A549 (cell line): ENCODE measurements around the gene DNM1. TPM values are rescaled to one million over a fixed set of nuclear protein-coding genes. Genes with fewer than 3 reads are reported as not detected.
"Not testable (repeated sequence)": the region's sequence is repeated elsewhere in the genome, so short reads cannot be mapped to it uniquely, and the experiment has no call there.

ENCODE experiments used
- ATAC-seq, 2 experiments: fragments of 200-7000 bp in 1 of 2; fragments of >200 bp in 1 of 2; cut with Nextera tagmentation in 1 of 2; cut with Tn5 transposase in 1 of 2; 3 replicates each; pipeline versions ENCODE4 v1.8.0 to v1.9.1; 2018 to 2020; ENCODE audit warnings: mild to moderate bottlenecking in 1 of 2, moderate library complexity in 1 of 2
- CTCF ChIA-PET: fragments of 300-600 bp; sonication (Branson Sonifier 250); formaldehyde crosslinking; extraction: SDS; loops from one replicate; lab custom pipeline; 2021; ENCODE audit warnings: antibody characterized with exemption, inconsistent platforms; lab: Yijun Ruan, JAX
- POLR2A ChIA-PET: fragments of 350-600 bp; formaldehyde crosslinking; extraction: SDS; loops from one replicate; lab custom pipeline; 2021; ENCODE audit warnings: antibody characterized with exemption, inconsistent platforms; lab: Yijun Ruan, JAX
- DNase-seq, 2 experiments: peaks; one replicate each; pipeline versions ENCODE4 v3.0.0 to v3.0.0-alpha.2; 2011 to 2016; ENCODE audit warnings: low read depth in 1 of 2, low spot score in 1 of 2
- FAIRE-seq: peaks from 2 replicates; lab custom pipeline; 2011; peaks lifted over from hg19 to GRCh38; lab: Jason Lieb, UNC
- H3K27ac ChIP-seq, 2 experiments: fragments of >200 bp; sonication (Bioruptor Twin); formaldehyde crosslinking; 3 replicates each; pipeline ENCODE4 v1.5.1; 2016 to 2017
- H3K4me1 ChIP-seq: fragments of >200 bp; sonication (Bioruptor Twin); formaldehyde crosslinking; 3 replicates; pipeline ENCODE4 v1.6.1; 2016
- H3K4me2 ChIP-seq: fragments of >200 bp; sonication (Bioruptor Twin); formaldehyde crosslinking; 3 replicates; pipeline ENCODE4 v1.6.1; 2016
- H3K4me3 ChIP-seq: fragments of >200 bp; sonication (Bioruptor Twin); formaldehyde crosslinking; 3 replicates; pipeline ENCODE4 v1.5.1; 2016
- H3K9me3 ChIP-seq: fragments of >200 bp; sonication (Bioruptor Twin); formaldehyde crosslinking; 3 replicates; pipeline ENCODE4 v1.6.1; 2016
- FOXS1 ChIP-seq: fragments of 250-450 bp; sonication (Bioruptor Pico); IDR thresholded peaks from 2 replicates; pipeline ENCODE4 v1.5.0; 2020; ENCODE audit warnings: mild to moderate bottlenecking, moderate library complexity
- HDAC2 ChIP-seq: fragments of 200-600 bp; sonication (generic); IDR thresholded peaks from 2 replicates; pipeline ENCODE4 v1.6.1; 2016
- KDM5A ChIP-seq: fragments of 200-600 bp; sonication (generic); IDR thresholded peaks from 2 replicates; pipeline ENCODE4 v1.6.1; 2016; ENCODE audit warnings: antibody characterized with exemption, mild to moderate bottlenecking
- MAFK ChIP-seq: fragments of 450-650 bp; IDR thresholded peaks from 2 replicates; pipeline ENCODE4 v1.6.1; 2014; ENCODE audit not compliant: partially characterized antibody
- MAZ ChIP-seq: fragments of 150-350 bp; IDR thresholded peaks from 2 replicates; pipeline ENCODE4 v1.6.1; 2014; ENCODE audit warnings: antibody characterized with exemption, low read depth, low read length, borderline replicate concordance
- RAD21 ChIP-seq, 2 experiments: fragments of >200 bp in 1 of 2; sonication (Bioruptor Twin) in 1 of 2; formaldehyde crosslinking in 1 of 2; IDR thresholded peaks in 1 of 2; conservative IDR thresholded peaks in 1 of 2; 2 replicates in 1 of 2; 3 replicates in 1 of 2; pipeline ENCODE4 v1.6.1; 2012 to 2018; ENCODE audit warnings: inconsistent platforms in 1 of 2
- RNF2 ChIP-seq: fragments of 200-600 bp; sonication (generic); IDR thresholded peaks from 2 replicates; pipeline ENCODE4 v1.6.1; 2016; ENCODE audit warnings: low read depth, mild to moderate bottlenecking, antibody characterized with exemption, moderate library complexity, borderline replicate concordance
- SMC3 ChIP-seq: fragments of >200 bp; sonication (Bioruptor Twin); formaldehyde crosslinking; IDR thresholded peaks from 3 replicates; pipeline ENCODE4 v1.6.1; 2018; ENCODE audit warnings: inconsistent platforms
- ZNF302 ChIP-seq: fragments of 250-450 bp; sonication (Bioruptor Pico); IDR thresholded peaks from 2 replicates; pipeline ENCODE4 v1.9.0; 2021; ENCODE audit warnings: inconsistent platforms, mild to moderate bottlenecking, moderate library complexity
- ZSCAN20 ChIP-seq: fragments of 250-450 bp; sonication (Bioruptor Pico); IDR thresholded peaks from 2 replicates; pipeline ENCODE4 v1.8.0; 2022; ENCODE audit warnings: mild to moderate bottlenecking, moderate library complexity
- WGBS: methylation state at CpG from one replicate; pipeline ENCODE4 v1.1.6; 2017; ENCODE audit errors: missing lambda C conversion rate; 5-methylcytosine and 5-hydroxymethylcytosine counted together
- polyA plus RNA-seq, 4 experiments: library from polyadenylated mRNA; depleted of rRNA in 3 of 4; stranded (reverse); fragments of >200 nt; fragmentation: RNase III in 1 of 4; extraction: RNeasy Plus Mini Kit Qiagen cat#74134 plus additional on column Dnase treatment in 1 of 4; gene quantifications; 2 replicates in 3 of 4; 3 replicates in 1 of 4; pipeline ENCODE4 v1.2.3, GENCODE V29; 2011 to 2017
- TF ChIP-seq, protein P1 (sequence below): fragments of 250-450 bp; sonication (Bioruptor Pico); IDR thresholded peaks from 2 replicates; pipeline ENCODE4 v1.5.0; 2021; ENCODE audit warnings: mild to moderate bottlenecking, moderate library complexity, borderline replicate concordance
- TF ChIP-seq, protein P2 (sequence below): IDR thresholded peaks from 2 replicates; pipeline ENCODE4 v1.6.1; 2012; ENCODE audit warnings: low read depth, borderline replicate concordance
- TF ChIP-seq, protein P3 (sequence below): IDR thresholded peaks from 2 replicates; pipeline ENCODE4 v1.6.1; 2012
- TF ChIP-seq, protein P4 (sequence below): fragments of 250-450 bp; sonication (Bioruptor Pico); IDR thresholded peaks from 2 replicates; pipeline ENCODE4 v1.5.0; 2020; ENCODE audit warnings: low read depth, mild to moderate bottlenecking, moderate library complexity
- TF ChIP-seq, protein P5 (sequence below): fragments of >200 bp; sonication (Bioruptor Twin); formaldehyde crosslinking; IDR thresholded peaks from 3 replicates; pipeline ENCODE4 v1.5.1; 2016

DNM1 gene
- polyA plus RNA-seq, 2 of the 4 experiments (the other 2 are of a cell fraction) = 60.2 to 139 TPM

DNA sequence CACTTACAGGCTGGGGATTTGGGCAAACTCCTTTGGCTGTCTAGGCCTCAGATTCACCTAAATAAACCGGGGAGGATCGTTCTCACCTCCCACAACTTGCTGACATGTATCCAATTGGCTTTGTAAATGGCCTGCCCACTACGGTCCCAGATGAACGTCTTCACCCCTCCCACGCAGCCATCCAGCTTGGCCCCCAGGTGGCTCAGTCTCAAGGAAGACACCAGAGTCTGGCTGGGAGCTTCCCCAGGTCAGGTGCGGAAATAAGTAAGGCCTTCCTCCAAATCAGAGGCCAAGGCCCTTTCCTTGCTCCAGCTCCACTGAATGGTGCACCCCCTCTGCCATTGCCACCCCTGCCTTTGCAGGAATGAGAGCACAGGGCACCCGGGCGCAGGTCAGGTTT is 23.2 kb upstream of the DNM1 start (continued):
- TF ChIP-seq, protein P1, sequence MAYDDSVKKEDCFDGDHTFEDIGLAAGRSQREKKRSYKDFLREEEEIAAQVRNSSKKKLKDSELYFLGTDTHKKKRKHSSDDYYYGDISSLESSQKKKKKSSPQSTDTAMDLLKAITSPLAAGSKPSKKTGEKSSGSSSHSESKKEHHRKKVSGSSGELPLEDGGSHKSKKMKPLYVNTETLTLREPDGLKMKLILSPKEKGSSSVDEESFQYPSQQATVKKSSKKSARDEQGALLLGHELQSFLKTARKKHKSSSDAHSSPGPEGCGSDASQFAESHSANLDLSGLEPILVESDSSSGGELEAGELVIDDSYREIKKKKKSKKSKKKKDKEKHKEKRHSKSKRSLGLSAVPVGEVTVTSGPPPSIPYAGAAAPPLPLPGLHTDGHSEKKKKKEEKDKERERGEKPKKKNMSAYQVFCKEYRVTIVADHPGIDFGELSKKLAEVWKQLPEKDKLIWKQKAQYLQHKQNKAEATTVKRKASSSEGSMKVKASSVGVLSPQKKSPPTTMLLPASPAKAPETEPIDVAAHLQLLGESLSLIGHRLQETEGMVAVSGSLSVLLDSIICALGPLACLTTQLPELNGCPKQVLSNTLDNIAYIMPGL (CRISPR knock-in tag) = no peak
- TF ChIP-seq KDM5A (no peak), RNF2 (no peak), MAFK (no peak), FOXS1 (CRISPR knock-in tag) (no peak), ZNF302 (CRISPR knock-in tag) (no peak)

DNA sequence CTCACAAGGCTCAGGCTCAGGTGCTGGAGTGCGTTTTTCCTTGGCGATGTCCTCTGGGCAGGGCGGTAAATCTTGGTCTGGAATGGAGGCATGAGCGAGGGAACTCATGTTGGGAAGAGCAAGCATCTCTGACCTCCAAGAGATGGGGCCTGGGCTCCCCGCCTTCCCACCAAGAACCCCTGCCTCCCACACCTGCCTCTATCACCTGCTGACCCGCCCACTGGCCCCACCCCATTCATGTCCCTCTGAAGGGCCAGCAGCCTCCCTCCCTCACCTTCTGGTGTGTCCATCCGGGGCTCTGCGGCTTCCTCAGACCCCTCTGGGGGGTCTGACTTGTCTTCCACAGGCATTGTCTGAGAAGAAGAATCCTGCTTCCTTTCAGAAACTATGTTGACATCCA is 22.7 kb upstream of the DNM1 start:
- CTCF ChIA-PET = interaction anchor here (0.8 to 9.6 kb wide), 9 partner anchors 10 to 59 kb away, joined by 3 to 41 read pairs (median 3); partner anchors contain the start of genes BBLN and CIZ1
- FAIRE-seq = no peak
- no peak for DNase-seq
- ATAC-seq = no peak
- TF ChIP-seq KDM5A = no peak
- TF ChIP-seq, protein P2, sequence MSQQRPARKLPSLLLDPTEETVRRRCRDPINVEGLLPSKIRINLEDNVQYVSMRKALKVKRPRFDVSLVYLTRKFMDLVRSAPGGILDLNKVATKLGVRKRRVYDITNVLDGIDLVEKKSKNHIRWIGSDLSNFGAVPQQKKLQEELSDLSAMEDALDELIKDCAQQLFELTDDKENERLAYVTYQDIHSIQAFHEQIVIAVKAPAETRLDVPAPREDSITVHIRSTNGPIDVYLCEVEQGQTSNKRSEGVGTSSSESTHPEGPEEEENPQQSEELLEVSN = no peak
- TF ChIP-seq MAFK = no peak
- TF ChIP-seq, protein P3, sequence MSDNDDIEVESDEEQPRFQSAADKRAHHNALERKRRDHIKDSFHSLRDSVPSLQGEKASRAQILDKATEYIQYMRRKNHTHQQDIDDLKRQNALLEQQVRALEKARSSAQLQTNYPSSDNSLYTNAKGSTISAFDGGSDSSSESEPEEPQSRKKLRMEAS = no peak
- TF ChIP-seq, protein P4, sequence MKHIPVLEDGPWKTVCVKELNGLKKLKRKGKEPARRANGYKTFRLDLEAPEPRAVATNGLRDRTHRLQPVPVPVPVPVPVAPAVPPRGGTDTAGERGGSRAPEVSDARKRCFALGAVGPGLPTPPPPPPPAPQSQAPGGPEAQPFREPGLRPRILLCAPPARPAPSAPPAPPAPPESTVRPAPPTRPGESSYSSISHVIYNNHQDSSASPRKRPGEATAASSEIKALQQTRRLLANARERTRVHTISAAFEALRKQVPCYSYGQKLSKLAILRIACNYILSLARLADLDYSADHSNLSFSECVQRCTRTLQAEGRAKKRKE (CRISPR knock-in tag) = no peak
- no peak for TF ChIP-seq MAZ
- no peak for TF ChIP-seq HDAC2
- no peak for TF ChIP-seq ZSCAN20 (CRISPR knock-in tag)
- POLR2A ChIA-PET = no interaction called here
- Histone ChIP-seq H3K4me2 (no peak overlapping the region), H3K9me3 (peaks cover 8% of the 10 kb centered on the region; the same call in 2 of the 3 replicates), H3K4me1 (no peaks in the 10 kb centered on the region), H3K4me3 (no peak overlapping the region), H3K27ac (no peak overlapping the region)
- WGBS = 97% methylated on average over 8 of the region's 8 CpGs

DNA sequence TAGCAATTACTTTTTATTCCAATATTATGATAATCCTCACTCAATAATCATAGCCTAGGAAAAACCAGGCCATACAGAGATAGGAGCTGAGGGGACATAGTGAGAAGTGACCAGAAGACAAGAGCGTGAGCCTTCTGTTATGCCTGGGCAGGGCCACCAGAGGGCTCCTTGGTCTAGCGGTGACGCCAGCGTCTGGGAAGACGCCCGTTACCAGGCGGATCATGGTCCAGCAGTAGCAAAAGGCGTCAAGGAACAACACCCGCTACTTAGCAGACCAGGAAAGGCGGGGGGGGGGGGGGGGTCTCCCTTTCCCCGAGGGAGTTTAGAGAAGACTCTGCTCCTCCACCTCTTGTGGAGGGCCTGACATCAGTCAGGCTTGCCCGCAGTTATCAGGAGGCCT is 21.7 kb upstream of the DNM1 start:
- H3K4me1 ChIP-seq, POLR2A ChIA-PET, H3K4me2 ChIP-seq, FAIRE-seq, H3K4me3 ChIP-seq, H3K27ac ChIP-seq, H3K9me3 ChIP-seq: not testable (repeated sequence)
- DNase-seq (peak in 1 of 2 experiments; percentile 69), ATAC-seq (peak in 1 of 2 experiments; percentile 44; a peak in 2 of 6 replicates)
- TF ChIP-seq SMC3 (peak; percentile 24; the same call in 1 of the 3 replicates), RAD21 (conservative IDR thresholded peaks at IDR 0.05 in 1 of 2, IDR thresholded peaks at IDR 0.05 in 1 of 2) (peak; percentile 26 to 46; a peak in 3 of 5 replicates)
- TF ChIP-seq, protein P5, sequence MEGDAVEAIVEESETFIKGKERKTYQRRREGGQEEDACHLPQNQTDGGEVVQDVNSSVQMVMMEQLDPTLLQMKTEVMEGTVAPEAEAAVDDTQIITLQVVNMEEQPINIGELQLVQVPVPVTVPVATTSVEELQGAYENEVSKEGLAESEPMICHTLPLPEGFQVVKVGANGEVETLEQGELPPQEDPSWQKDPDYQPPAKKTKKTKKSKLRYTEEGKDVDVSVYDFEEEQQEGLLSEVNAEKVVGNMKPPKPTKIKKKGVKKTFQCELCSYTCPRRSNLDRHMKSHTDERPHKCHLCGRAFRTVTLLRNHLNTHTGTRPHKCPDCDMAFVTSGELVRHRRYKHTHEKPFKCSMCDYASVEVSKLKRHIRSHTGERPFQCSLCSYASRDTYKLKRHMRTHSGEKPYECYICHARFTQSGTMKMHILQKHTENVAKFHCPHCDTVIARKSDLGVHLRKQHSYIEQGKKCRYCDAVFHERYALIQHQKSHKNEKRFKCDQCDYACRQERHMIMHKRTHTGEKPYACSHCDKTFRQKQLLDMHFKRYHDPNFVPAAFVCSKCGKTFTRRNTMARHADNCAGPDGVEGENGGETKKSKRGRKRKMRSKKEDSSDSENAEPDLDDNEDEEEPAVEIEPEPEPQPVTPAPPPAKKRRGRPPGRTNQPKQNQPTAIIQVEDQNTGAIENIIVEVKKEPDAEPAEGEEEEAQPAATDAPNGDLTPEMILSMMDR = peak; percentile 33
- 32% methylated on average over 8 of the region's 12 CpGs for WGBS
- CTCF ChIA-PET = interaction anchor here (0.7 to 9.6 kb wide), 11 partner anchors 9 to 92 kb away, joined by 3 to 41 read pairs (median 4); partner anchors contain the start of genes BBLN and CIZ1
